SU-DHL-6 (cell line): ENCODE measurements around the gene DENND6B.

Experiments used
- H2AFZ ChIP-seq: fragments of 200-600 bp; sonication (generic); 2 replicates; pipeline ENCODE4 v1.6.1; 2014; ENCODE audit warnings: low read depth, mild to moderate bottlenecking, moderate library complexity, mixed read lengths, antibody characterized with exemption, low read length; ENCODE audit not compliant: severe bottlenecking
- H3F3A ChIP-seq: fragments of 200-600 bp; shearing (Covaris generic); 2 replicates; pipeline ENCODE4 v1.6.0; 2016; ENCODE audit warnings: antibody characterized with exemption, mild to moderate bottlenecking; ENCODE audit not compliant: insufficient read depth
- H3K27ac ChIP-seq: fragments of 200-600 bp; sonication (generic); 2 replicates; pipeline ENCODE4 v1.5.1; 2016; ENCODE audit warnings: low read depth, mild to moderate bottlenecking, low read length, moderate library complexity, mixed read lengths
- H3K27me3 ChIP-seq: fragments of 200-600 bp; sonication (generic), shearing (Covaris generic); 2 replicates; pipeline ENCODE4 v1.6.0; 2014; ENCODE audit warnings: mild to moderate bottlenecking, low read length
- H3K36me3 ChIP-seq: fragments of 200-600 bp; sonication (generic); 2 replicates; pipeline ENCODE4 v1.6.1; 2014; ENCODE audit warnings: mild to moderate bottlenecking, low read length, mixed read lengths
- H3K4me2 ChIP-seq: fragments of 300-600, 200-600 bp; shearing (Covaris generic), sonication (generic); 2 replicates; pipeline ENCODE4 v1.6.0; 2014; ENCODE audit warnings: low read length, low read depth, mild to moderate bottlenecking; ENCODE audit not compliant: poor library complexity, severe bottlenecking
- H3K4me3 ChIP-seq: fragments of 200-600 bp; sonication (generic); 2 replicates; pipeline ENCODE4 v1.5.1; 2014; ENCODE audit warnings: antibody characterized with exemption, low read length, mild to moderate bottlenecking, mixed read lengths; ENCODE audit not compliant: insufficient read depth, poor library complexity, severe bottlenecking
- H3K79me2 ChIP-seq: fragments of 200-600 bp; sonication (generic); 2 replicates; pipeline ENCODE4 v1.6.1; 2014; ENCODE audit warnings: mild to moderate bottlenecking, low read length, moderate library complexity; ENCODE audit not compliant: insufficient read depth
- H3K9ac ChIP-seq: fragments of 200-600 bp; sonication (generic); 2 replicates; pipeline ENCODE4 v1.7.0; 2014; ENCODE audit warnings: mild to moderate bottlenecking, low read length
- H3K9me2 ChIP-seq: fragments of 200-600 bp; sonication (generic); replicated peaks from 2 replicates; pipeline ENCODE4 v1.6.1; 2014; ENCODE audit warnings: low read length; ENCODE audit not compliant: insufficient read depth
- H3K9me3 ChIP-seq: fragments of 200-600 bp; sonication (generic); 2 replicates; pipeline ENCODE4 v1.6.1; 2014; ENCODE audit warnings: low read length, mixed read lengths; ENCODE audit not compliant: insufficient read depth
- H4K20me1 ChIP-seq: fragments of 200-600 bp; sonication (generic); 2 replicates; pipeline ENCODE4 v1.6.1; 2014; ENCODE audit warnings: low read depth, mild to moderate bottlenecking, antibody characterized with exemption, low read length, moderate library complexity, mixed read lengths
- CTCF ChIP-seq: fragments of 200-600 bp; sonication (generic); IDR thresholded peaks from one replicate; pipeline ENCODE4 v1.5.1; 2017; ENCODE audit warnings: antibody characterized with exemption, mild to moderate bottlenecking, low read length, moderate library complexity; ENCODE audit not compliant: insufficient read depth, poor library complexity, severe bottlenecking
- EZH2phosphoT487 ChIP-seq: fragments of 200-600 bp; sonication (generic), shearing (Covaris generic); conservative IDR thresholded peaks from 2 replicates; pipeline ENCODE4 v1.6.1; 2018; ENCODE audit warnings: mild to moderate bottlenecking, antibody characterized with exemption, low read length, moderate library complexity, mixed read lengths

The DENND6B gene

GRCh38 chr22:50320671-50321325 is 6.0 kb downstream of the DENND6B start:
- H3K27ac ChIP-seq, result no peak overlapping the region
- H3K79me2 ChIP-seq, result no peaks in the 10 kb centered on the region
- no peak overlapping the region for H2AFZ ChIP-seq

DNA sequence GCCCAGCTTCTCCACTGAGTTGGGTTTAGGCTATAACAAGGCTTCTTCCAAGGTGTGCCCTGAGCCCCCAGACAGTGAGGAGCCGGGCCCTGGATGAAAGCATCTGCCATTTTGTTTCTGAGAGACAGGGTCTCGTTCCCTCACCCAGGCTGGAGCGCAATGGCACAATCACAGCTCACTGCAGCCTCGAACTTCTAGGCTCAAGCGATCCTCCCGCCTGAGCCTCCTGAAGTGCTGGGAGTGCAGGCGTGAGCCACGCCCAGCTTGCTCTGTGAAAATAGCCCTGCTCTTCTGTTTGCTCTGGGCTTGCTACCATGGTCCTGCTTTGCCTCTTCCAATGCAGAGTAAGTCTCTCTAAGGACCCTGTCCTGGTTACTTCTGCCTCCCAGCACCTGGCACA is 6.7 kb downstream of the DENND6B start:
- Histone ChIP-seq H3K9ac (no peak overlapping the region), H4K20me1 (no peaks in the 10 kb centered on the region), H3K9me3 (no peaks in the 10 kb centered on the region), H2AFZ (no peak overlapping the region), H3K36me3 (no peaks in the 10 kb centered on the region), H3K9me2 (no peaks in the 10 kb centered on the region), H3K79me2 (no peaks in the 10 kb centered on the region), H3K4me3 (no peak overlapping the region), H3K27ac (no peak overlapping the region), H3F3A (peaks cover 18% of the 10 kb centered on the region), H3K27me3 (no peaks in the 10 kb centered on the region), H3K4me2 (no peak overlapping the region)
- TF ChIP-seq CTCF (no peak), EZH2phosphoT487 (no peak)

More at GRCh38 chr22:50320671-50321325, 6.0 kb downstream of the DENND6B start:
- Histone ChIP-seq H3K4me2 (no peak overlapping the region), H3F3A (peaks cover 13% of the 10 kb centered on the region), H3K9me3 (no peaks in the 10 kb centered on the region), H3K36me3 (no peaks in the 10 kb centered on the region), H4K20me1 (no peaks in the 10 kb centered on the region), H3K4me3 (no peak overlapping the region), H3K9ac (no peak overlapping the region), H3K27me3 (no peaks in the 10 kb centered on the region), H3K9me2 (no peaks in the 10 kb centered on the region)
- no peak for TF ChIP-seq CTCF
- no peak for TF ChIP-seq EZH2phosphoT487

DNA sequence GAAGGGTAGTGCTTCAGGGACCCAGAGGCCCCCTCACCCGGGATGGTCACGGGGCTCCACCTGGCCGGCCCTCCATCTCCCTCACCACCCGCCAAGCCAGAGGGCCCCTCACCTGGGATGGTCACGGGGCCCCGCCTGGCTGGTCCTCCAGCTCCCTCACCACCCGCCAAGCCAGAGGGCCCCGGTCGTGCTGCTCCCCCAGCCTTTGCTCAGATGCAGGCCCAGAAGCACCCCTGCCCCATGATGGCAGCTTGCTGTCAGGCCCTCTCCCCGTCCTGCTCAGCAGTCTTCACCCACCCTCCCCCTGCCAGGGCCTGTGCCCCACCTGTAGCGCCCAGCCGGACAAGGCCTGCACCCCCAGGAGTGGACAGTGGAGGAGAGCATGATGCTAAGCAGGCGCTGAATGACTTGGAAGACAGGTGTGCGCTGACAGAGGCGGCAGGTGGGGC is 7.3 kb downstream of the DENND6B start:
- TF ChIP-seq EZH2phosphoT487 (no peak), CTCF (no peak)
- Histone ChIP-seq H3K27me3 (no peaks in the 10 kb centered on the region), H3K27ac (no peak overlapping the region), H3F3A (peaks cover 20% of the 10 kb centered on the region), H3K9me3 (no peaks in the 10 kb centered on the region), H3K9me2 (no peaks in the 10 kb centered on the region), H3K79me2 (no peaks in the 10 kb centered on the region), H3K9ac (no peak overlapping the region), H3K36me3 (no peaks in the 10 kb centered on the region), H4K20me1 (no peaks in the 10 kb centered on the region), H3K4me2 (no peak overlapping the region), H2AFZ (no peak overlapping the region), H3K4me3 (no peak overlapping the region)
